Naive thymus-derived CD4-positive, alpha-beta T cell (primary cell): Measurements from ENCODE around the gene ADCK1. TPM values are rescaled to one million over a fixed set of nuclear protein-coding genes. Genes with fewer than 3 reads are reported as not detected.
A peak's percentile ranks its signal among the peaks of the same experiment; 100 is the strongest.

ENCODE experiments used
- ATAC-seq: fragments of 150-1000 bp; cut with Tn5 transposase; 2 replicates; pipeline ENCODE4 v1.10.0; 2021; ENCODE audit warnings: mild to moderate bottlenecking, moderate library complexity
- CTCF ChIA-PET: fragments of 350-600 bp; sonication (Branson Sonifier 250); formaldehyde crosslinking; loops from one replicate; lab custom pipeline; 2021; ENCODE audit warnings: antibody characterized with exemption; lab: Charles Lee
- POLR2A ChIA-PET: fragments of 350-600 bp; sonication (Branson Sonifier 250); formaldehyde crosslinking; loops from one replicate; lab custom pipeline; 2021; ENCODE audit warnings: antibody characterized with exemption, inconsistent platforms; lab: Charles Lee
- DNase-seq, 9 donors: peaks; one replicate each; pipeline versions ENCODE4 v3.0.0 to v3.0.0-alpha.2; 2020 to 2022; ENCODE audit warnings: mixed read lengths in 1 of 9
- H3K27ac ChIP-seq: one replicate; pipeline ENCODE4 v1.7.0; 2013; ENCODE audit warnings: mild to moderate bottlenecking, low read depth, low read length, moderate library complexity
- H3K27me3 ChIP-seq, 2 donors: one replicate each; pipeline ENCODE4 v1.7.0; 2013; ENCODE audit warnings: low read length in 2 of 2, mild to moderate bottlenecking in 2 of 2, moderate library complexity in 2 of 2; ENCODE audit not compliant: control insufficient read depth in 2 of 2, insufficient read depth in 2 of 2
- H3K36me3 ChIP-seq, 3 experiments: 1 replicate in 2 of 3; 2 replicates in 1 of 3; pipeline ENCODE4 v1.7.0; 2013; ENCODE audit warnings: low read length in 3 of 3, mild to moderate bottlenecking in 3 of 3, moderate library complexity in 1 of 3; ENCODE audit not compliant: insufficient read depth in 3 of 3, control insufficient read depth in 2 of 3
- H3K4me1 ChIP-seq, 2 donors: one replicate each; pipeline ENCODE4 v1.7.0; 2013; ENCODE audit warnings: low read length in 2 of 2, mild to moderate bottlenecking in 2 of 2, moderate library complexity in 1 of 2; ENCODE audit not compliant: control insufficient read depth in 2 of 2, insufficient read depth in 2 of 2
- H3K4me3 ChIP-seq: 2 replicates; pipeline ENCODE4 v1.7.0; 2013; ENCODE audit warnings: mild to moderate bottlenecking, low read length
- H3K9me3 ChIP-seq, 3 experiments: 1 replicate in 2 of 3; 2 replicates in 1 of 3; pipeline ENCODE4 v1.7.0; 2013; ENCODE audit warnings: low read length in 3 of 3; ENCODE audit not compliant: control insufficient read depth in 2 of 3
- H3K27ac Mint-ChIP-seq, 9 donors: one replicate each; pipeline ENCODE4 v1.8.0; 2020 to 2022; ENCODE audit warnings: mixed read lengths in 9 of 9, mild to moderate bottlenecking in 8 of 9, moderate library complexity in 5 of 9, inconsistent platforms in 2 of 9
- H3K27me3 Mint-ChIP-seq, 5 donors: one replicate each; pipeline ENCODE4 v1.8.0; 2021 to 2022; ENCODE audit warnings: mixed read lengths in 5 of 5, mild to moderate bottlenecking in 1 of 5
- H3K36me3 Mint-ChIP-seq, 5 donors: one replicate each; pipeline ENCODE4 v1.8.0; 2020 to 2022; ENCODE audit warnings: mixed read lengths in 5 of 5, mild to moderate bottlenecking in 3 of 5, inconsistent platforms in 1 of 5
- H3K4me1 Mint-ChIP-seq, 7 donors: one replicate each; pipeline ENCODE4 v1.8.0; 2020 to 2022; ENCODE audit warnings: mixed read lengths in 7 of 7, mild to moderate bottlenecking in 3 of 7, inconsistent platforms in 1 of 7
- H3K4me3 Mint-ChIP-seq, 10 donors: one replicate each; pipeline ENCODE4 v1.8.0; 2020 to 2022; ENCODE audit warnings: mild to moderate bottlenecking in 10 of 10, mixed read lengths in 10 of 10, moderate library complexity in 6 of 10, inconsistent platforms in 2 of 10
- H3K9me3 Mint-ChIP-seq, 11 donors: one replicate each; pipeline ENCODE4 v1.8.0; 2020 to 2022; ENCODE audit warnings: mixed read lengths in 11 of 11, mild to moderate bottlenecking in 4 of 11, inconsistent platforms in 1 of 11, moderate library complexity in 1 of 11
- intact Hi-C, 2 donors: fragments of 100-400 bp; cut with micrococcal nuclease; formaldehyde crosslinking; loops; one replicate each; pipeline ENCODE4 v1.15.1; 2023
- polyA plus RNA-seq, 2 donors: library from polyadenylated mRNA; unstranded; fragments of 300-500 nt; fragmentation: Illumina TruSeq; gene quantifications; one replicate each; pipeline ENCODE4 v1.2.3, GENCODE V29; 2021
- total RNA-seq, 6 experiments: library from RNA in 5 of 6; stranded (reverse) in 5 of 6; gene quantifications; 1 replicate in 5 of 6; 2 replicates in 1 of 6; pipeline ENCODE4 v1.2.3 and lab custom pipeline; 2021 to 2026

Gene ADCK1
- total and polyA plus RNA-seq, 7 experiments from 2014 or later = 4.5 to 10.6 (median 9.4) TPM

GRCh38 chr14:77872983-77873382, 73.1 kb downstream of the ADCK1 start:
- H3K9me3 ChIP-seq = no peaks in the 10 kb centered on the region
- peaks cover 0 to 6% (median 0%) of the 10 kb centered on the region in 3 experiments for H3K36me3 ChIP-seq
- Mint-ChIP-seq H3K9me3 (peaks cover 0 to 17% (median 2%) of the 10 kb centered on the region in 11 donors), H3K4me3 (no peak overlapping the region), H3K27ac (no peak overlapping the region), H3K4me1 (peaks cover 0 to 1% (median 0%) of the 10 kb centered on the region in 7 donors), H3K27me3 (no peaks in the 10 kb centered on the region), H3K36me3 (peaks cover 4 to 82% (median 53%) of the 10 kb centered on the region in 5 donors)
- intact Hi-C loops = no loop called here
- ATAC-seq (no peak), DNase-seq (no peak)
- CTCF ChIA-PET = no interaction called here
- no peaks in the 10 kb centered on the region for H3K4me1 ChIP-seq
- no peak overlapping the region for H3K4me3 ChIP-seq
- H3K27ac ChIP-seq = no peak overlapping the region
- POLR2A ChIA-PET = no interaction called here
- no peaks in the 10 kb centered on the region for H3K27me3 ChIP-seq

- intact Hi-C loops = no loop called here
- peaks cover 0 to 5% (median 0%) of the 10 kb centered on the region in 7 donors for H3K4me1 Mint-ChIP-seq
- no peak overlapping the region for H3K27ac ChIP-seq
- peaks cover 0 to 9% (median 0%) of the 10 kb centered on the region in 3 experiments for H3K36me3 ChIP-seq
- POLR2A ChIA-PET = interaction anchor here (0.6 kb wide), 1 partner anchor 359 kb away, joined by 3 read pairs; no protein-coding TSS in a partner anchor
- H3K4me3 Mint-ChIP-seq = no peak overlapping the region
- H3K9me3 ChIP-seq = no peaks in the 10 kb centered on the region
- DNase-seq (no peak), ATAC-seq (no peak)
- CTCF ChIA-PET = no interaction called here
- no peaks in the 10 kb centered on the region for H3K27me3 ChIP-seq
- peaks cover 2 to 50% (median 27%) of the 10 kb centered on the region in 5 donors for H3K36me3 Mint-ChIP-seq
- no peaks in the 10 kb centered on the region for H3K4me1 ChIP-seq
- H3K27me3 Mint-ChIP-seq = no peaks in the 10 kb centered on the region
- peaks cover 0 to 13% (median 0%) of the 10 kb centered on the region in 11 donors for H3K9me3 Mint-ChIP-seq
- no peak overlapping the region for H3K4me3 ChIP-seq
- no peak overlapping the region for H3K27ac Mint-ChIP-seq
Measured at GRCh38 chr14:77878783-77879182, 78.9 kb downstream of the ADCK1 start.

- H3K27ac Mint-ChIP-seq = peak overlapping the region in 1 of 9 donors; percentile 36
- peaks cover 0 to 5% (median 0%) of the 10 kb centered on the region in 7 donors for H3K4me1 Mint-ChIP-seq
- intact Hi-C loops = no loop called here
- H3K27me3 ChIP-seq = no peaks in the 10 kb centered on the region
- H3K4me1 ChIP-seq = no peaks in the 10 kb centered on the region
- H3K9me3 ChIP-seq = no peaks in the 10 kb centered on the region
- POLR2A ChIA-PET = no interaction called here
- H3K4me3 Mint-ChIP-seq = no peak overlapping the region
- peaks cover 1 to 42% (median 16%) of the 10 kb centered on the region in 5 donors for H3K36me3 Mint-ChIP-seq
- no peak for ATAC-seq
- no peaks in the 10 kb centered on the region for H3K27me3 Mint-ChIP-seq
- H3K27ac ChIP-seq = no peak overlapping the region
- peaks cover 0 to 5% (median 0%) of the 10 kb centered on the region in 11 donors for H3K9me3 Mint-ChIP-seq
- CTCF ChIA-PET = no interaction called here
- no peak for DNase-seq
- H3K4me3 ChIP-seq = no peak overlapping the region
- peaks cover 0 to 4% (median 0%) of the 10 kb centered on the region in 3 experiments for H3K36me3 ChIP-seq
Measured at GRCh38 chr14:77880056-77880455, 80.1 kb downstream of the ADCK1 start.

- peaks cover 0 to 3% (median 0%) of the 10 kb centered on the region in 11 donors for H3K9me3 Mint-ChIP-seq
- no peak for DNase-seq
- peaks cover 0 to 48% (median 20%) of the 10 kb centered on the region in 5 donors for H3K36me3 Mint-ChIP-seq
- Histone ChIP-seq H3K4me1 (no peaks in the 10 kb centered on the region), H3K4me3 (no peak overlapping the region), H3K9me3 (no peaks in the 10 kb centered on the region), H3K27me3 (no peaks in the 10 kb centered on the region), H3K36me3 (peaks cover 0 to 7% (median 0%) of the 10 kb centered on the region in 3 experiments), H3K27ac (no peak overlapping the region)
- CTCF ChIA-PET = no interaction called here
- H3K4me1 Mint-ChIP-seq = peaks cover 0 to 5% (median 0%) of the 10 kb centered on the region in 7 donors
- POLR2A ChIA-PET = no interaction called here
- H3K4me3 Mint-ChIP-seq = no peak overlapping the region
- peak overlapping the region in 1 of 9 donors; percentile 51 for H3K27ac Mint-ChIP-seq
- H3K27me3 Mint-ChIP-seq = no peaks in the 10 kb centered on the region
- no peak for ATAC-seq
- intact Hi-C loops = no loop called here
Measured at GRCh38 chr14:77882098-77882497, 82.2 kb downstream of the ADCK1 start.

GRCh38 chr14:77882636-77883035, 82.7 kb downstream of the ADCK1 start:
- peaks cover 0 to 6% (median 2%) of the 10 kb centered on the region in 11 donors for H3K9me3 Mint-ChIP-seq
- POLR2A ChIA-PET = no interaction called here

GRCh38 chr14:77883131-77883846, 83.4 kb downstream of the ADCK1 start:
- Mint-ChIP-seq H3K36me3 (peaks cover 3 to 52% (median 32%) of the 10 kb centered on the region in 5 donors), H3K4me1 (peaks cover 0 to 5% (median 0%) of the 10 kb centered on the region in 7 donors), H3K27ac (no peak overlapping the region), H3K27me3 (no peaks in the 10 kb centered on the region), H3K4me3 (no peak overlapping the region), H3K9me3 (peaks cover 4 to 12% (median 8%) of the 10 kb centered on the region in 11 donors)
- intact Hi-C loops = no loop called here
- ATAC-seq (no peak), DNase-seq (no peak)
- ChIA-PET CTCF (interaction anchor here (0.6 kb wide), 2 partner anchors 11 to 88 kb away, joined by 3 read pairs; no protein-coding TSS in a partner anchor), POLR2A (no interaction called here)
- Histone ChIP-seq H3K9me3 (peaks cover 0 to 5% (median 0%) of the 10 kb centered on the region in 3 experiments), H3K4me1 (no peaks in the 10 kb centered on the region), H3K27ac (no peak overlapping the region), H3K36me3 (peaks cover 0 to 17% (median 0%) of the 10 kb centered on the region in 3 experiments), H3K27me3 (no peaks in the 10 kb centered on the region), H3K4me3 (no peak overlapping the region)

More at GRCh38 chr14:77882636-77883035, 82.7 kb downstream of the ADCK1 start:
- Histone ChIP-seq H3K4me1 (no peaks in the 10 kb centered on the region), H3K27me3 (no peaks in the 10 kb centered on the region), H3K36me3 (peaks cover 0 to 11% (median 0%) of the 10 kb centered on the region in 3 experiments), H3K4me3 (no peak overlapping the region), H3K27ac (no peak overlapping the region), H3K9me3 (no peaks in the 10 kb centered on the region)
- CTCF ChIA-PET = no interaction called here
- ATAC-seq (no peak), DNase-seq (no peak)
- Mint-ChIP-seq H3K27me3 (no peaks in the 10 kb centered on the region), H3K4me1 (peaks cover 0 to 5% (median 0%) of the 10 kb centered on the region in 7 donors), H3K36me3 (peaks cover 0 to 51% (median 25%) of the 10 kb centered on the region in 5 donors), H3K4me3 (no peak overlapping the region), H3K27ac (peak overlapping the region in 1 of 9 donors; percentile 51)
- intact Hi-C loops = no loop called here
